Heart right ventricle (tissue), 16 donors: ENCODE data around the gene EIF2B4. TPM values are rescaled to one million over a fixed set of nuclear protein-coding genes. Genes with fewer than 3 reads are reported as not detected.
"Not testable (repeated sequence)": the region's sequence is repeated elsewhere in the genome, so short reads cannot be mapped to it uniquely, and the experiment has no call there.

Source experiments
- ATAC-seq, 8 donors: fragments of 200-7000 bp; cut with Tn5 transposase; one replicate each; pipeline ENCODE4 v1.9.1; 2020; ENCODE audit warnings: mild to moderate bottlenecking in 8 of 8, moderate library complexity in 8 of 8, moderate number of reproducible peaks in 1 of 8
- DNase-seq, 2 donors: peaks; one replicate each; pipeline ENCODE4 v3.0.0-alpha.2; 2020
- H3K27ac ChIP-seq, 10 donors: fragments of 200-600 bp; sonication (generic) in 2 of 10; one replicate each; pipeline versions ENCODE4 v1.5.0 to v1.8.0; 2020 to 2022; ENCODE audit warnings: mild to moderate bottlenecking in 3 of 10
- H3K27me3 ChIP-seq, 7 donors: fragments of 200-600 bp; one replicate each; pipeline ENCODE4 v1.8.0; 2021 to 2022; ENCODE audit warnings: mild to moderate bottlenecking in 2 of 7
- H3K36me3 ChIP-seq, 9 donors: fragments of 200-600 bp; sonication (generic) in 1 of 9; one replicate each; pipeline versions ENCODE4 v1.5.0 to v1.8.0; 2020 to 2022; ENCODE audit warnings: mild to moderate bottlenecking in 2 of 9
- H3K4me1 ChIP-seq, 9 donors: fragments of 200-600 bp; sonication (generic) in 1 of 9; one replicate each; pipeline versions ENCODE4 v1.5.0 to v1.8.0; 2020 to 2022; ENCODE audit warnings: mild to moderate bottlenecking in 4 of 9
- H3K4me3 ChIP-seq, 10 donors: fragments of 200-600 bp; sonication (generic) in 2 of 10; one replicate each; pipeline versions ENCODE4 v1.5.0 to v1.8.0; 2020 to 2022; ENCODE audit warnings: mild to moderate bottlenecking in 7 of 10, moderate library complexity in 2 of 10
- H3K9me3 ChIP-seq, 11 donors: fragments of 200-600 bp in 10 of 11; sonication (generic) in 2 of 11; one replicate each; pipeline versions ENCODE4 v1.5.0 to v1.8.0; 2013 to 2022; ENCODE audit warnings: mild to moderate bottlenecking in 2 of 11, control low read depth in 1 of 11, moderate library complexity in 1 of 11
- CTCF ChIP-seq, 9 donors: fragments of 200-600 bp; sonication (generic) in 2 of 9; IDR thresholded peaks; one replicate each; pipeline versions ENCODE4 v1.5.0 to v1.8.0; 2021 to 2022; ENCODE audit warnings: antibody characterized with exemption in 9 of 9, mild to moderate bottlenecking in 5 of 9, moderate library complexity in 1 of 9
- WGBS, 2 donors: extraction: QIAGEN DNeasy Blood & Tissue Kit; methylation state at CpG; one replicate each; pipeline ENCODE4 v1.1.7; 2013; ENCODE audit warnings: inconsistent platforms in 1 of 2; 5-methylcytosine and 5-hydroxymethylcytosine counted together
- intact Hi-C, 10 donors: fragments of 100-400 bp; cut with DNase I; formaldehyde crosslinking; loops; one replicate each; pipeline versions ENCODE4 v1.11.1 to v1.14.2; 2022
- polyA plus RNA-seq, 2 donors: library from polyadenylated mRNA; stranded (reverse); fragments of 200-250 nt; gene quantifications; one replicate each; pipeline ENCODE4 v1.2.3, GENCODE V29; 2013
- total RNA-seq, 10 donors: library from RNA; stranded (reverse); fragmentation: NEBNext Ultra II Directional in 3 of 10; extraction: Animal tissue kit (Norgen Biotek cat#: 25700) in 3 of 10; gene quantifications; one replicate each; pipeline versions ENCODE4 v1.2.1 to v1.2.4, GENCODE V29; 2021 to 2023
- donor health status: Arrhythmogenic right ventricular cardiomyopathy.
- donor health status: ischemic (EF 13 %, LVEDD 7.1; RV severe dilation, severe dysfunction).
- donor health status: healthy with polysubstance abuse.
- donor health status: DM: no; HTN: yes; CAD: no.
- donor health status: DM: no; HTN: no; CAD: no.
- donor health status: ischemic (EF 25% LVEDD 6.9; RV normal size, moderate dysfunction).
- donor health status: ischemic (EF 25% LVEDD 5.7; RV mildly dilated, moderate dysfunction).
- donor health status: healthy.
- donor health status: DM: yes; HTN: yes; CAD: no.
- donor health status: Ischemic cardiomyopathy.
- donor health status: ischemic (EF 35%, LVEDD 5.7; RV mildly dilated, moderate dysfunction).
- donor health status: nonischemic (EF 11% LVEDD 7.7; RV severe dilation, severe dysfunction).
- donor health status: DM: yes; HTN: yes; CAD: no.
- donor health status: PGD.
- donor health status: ischemic (EF 29% LVEDD 5.4; RV normal size, mild dysfunction).
- donor health status: nonischemic (EF 23%, LVEDD 6.1; RV moderate dilation, normal function).

The EIF2B4 gene
- total and polyA plus RNA-seq, 12 donors = 26.4 to 70.7 (median 36.3) TPM

DNA sequence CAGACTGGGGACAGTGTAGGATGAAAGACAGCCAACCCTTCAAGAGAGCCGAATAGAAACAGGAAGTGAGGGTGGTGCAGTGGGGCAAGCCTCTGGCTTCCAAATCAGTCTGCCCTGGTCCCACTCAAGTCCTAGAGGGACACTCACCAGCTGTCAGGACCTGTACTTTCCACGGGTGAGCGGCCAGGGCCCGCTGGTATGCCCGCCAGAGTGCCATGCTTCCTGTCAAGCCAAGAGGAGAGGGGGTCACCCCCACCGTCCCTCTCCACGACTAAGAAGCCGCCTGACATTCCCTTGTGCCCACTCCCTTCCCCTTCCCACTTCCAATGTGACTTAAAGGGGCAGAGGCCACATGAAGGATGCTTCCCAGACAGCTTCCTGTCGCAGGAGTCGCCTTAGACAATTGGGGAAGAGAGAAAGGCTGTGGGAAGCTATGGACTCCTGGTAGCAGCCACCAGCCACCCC is 47.8 kb downstream of the EIF2B4 start:
- Histone ChIP-seq H3K4me3 (peak overlapping the region; percentile 29 to 87 (median 76)), H3K36me3 (peaks cover 0 to 31% (median 16%) of the 10 kb centered on the region in 9 donors), H3K4me1 (peaks cover 6 to 41% (median 30%) of the 10 kb centered on the region in 9 donors), H3K27ac (peak overlapping the region in 9 of 10 donors; percentile 78 to 98 (median 96)), H3K9me3 (no peaks in the 10 kb centered on the region), H3K27me3 (no peaks in the 10 kb centered on the region)
- 4% methylated on average over 10 of the region's 10 CpGs for WGBS, 2 donors
- intact Hi-C loops = loop anchor here in 5 of 10 donors (2.0 to 5.0 kb wide), 3 partner anchors 34 to 50 kb away; partner anchors contain the start of genes GTF3C2 (in 4 of the 5), EIF2B4 (in 2 of the 5) and SNX17 (in 2 of the 5)
- ATAC-seq = peak; percentile 16 to 60 (median 38)
- no peak for DNase-seq
- no peak for TF ChIP-seq CTCF (IDR thresholded peaks at IDR 0.05)

GRCh38 chr2:27320958-27321543 is 49.1 kb downstream of the EIF2B4 start:
- TF ChIP-seq CTCF (IDR thresholded peaks at IDR 0.05) = peak; percentile 17 to 56 (median 31)
- 30 to 40% methylated on average over 8 of the region's 8 CpGs for WGBS, 2 donors
- intact Hi-C loops = loop anchor here in 3 of 10 donors (5.0 kb wide), 2 partner anchors 36 to 51 kb away; partner anchors contain the start of genes EIF2B4 (in 2 of the 3), SNX17 (in 2 of the 3) and GTF3C2 (in 1 of the 3)
- Histone ChIP-seq H3K9me3 (no peaks in the 10 kb centered on the region), H3K36me3 (peaks cover 0 to 27% (median 3%) of the 10 kb centered on the region in 9 donors), H3K27ac (peak overlapping the region in 9 of 10 donors; percentile 27 to 98 (median 96)), H3K4me3 (no peak overlapping the region), H3K4me1 (peaks cover 9 to 50% (median 31%) of the 10 kb centered on the region in 9 donors), H3K27me3 (no peaks in the 10 kb centered on the region)
- ATAC-seq (peak; percentile 26 to 83 (median 76)), DNase-seq (peak; percentile 63 to 76)

GRCh38 chr2:27319839-27320238 is 50.3 kb downstream of the EIF2B4 start:
- Histone ChIP-seq H3K27ac (peak overlapping the region in 1 of 10 donors; percentile 96), H3K4me1 (peaks cover 9 to 50% (median 31%) of the 10 kb centered on the region in 9 donors), H3K36me3 (peaks cover 0 to 26% (median 0%) of the 10 kb centered on the region in 9 donors)
- not testable (repeated sequence) for H3K9me3 ChIP-seq, H3K4me3 ChIP-seq, H3K27me3 ChIP-seq, ATAC-seq, DNase-seq
- intact Hi-C loops = loop anchor here in 4 of 10 donors (5.0 to 10.0 kb wide), 3 partner anchors 37 to 475 kb away; partner anchors contain the start of genes EIF2B4 (in 2 of the 4), SNX17 (in 2 of the 4), DPYSL5 (in 1 of the 4) and GTF3C2 (in 1 of the 4)
- WGBS, 2 donors = 95% methylated on average over 15 of the region's 15 CpGs

DNA sequence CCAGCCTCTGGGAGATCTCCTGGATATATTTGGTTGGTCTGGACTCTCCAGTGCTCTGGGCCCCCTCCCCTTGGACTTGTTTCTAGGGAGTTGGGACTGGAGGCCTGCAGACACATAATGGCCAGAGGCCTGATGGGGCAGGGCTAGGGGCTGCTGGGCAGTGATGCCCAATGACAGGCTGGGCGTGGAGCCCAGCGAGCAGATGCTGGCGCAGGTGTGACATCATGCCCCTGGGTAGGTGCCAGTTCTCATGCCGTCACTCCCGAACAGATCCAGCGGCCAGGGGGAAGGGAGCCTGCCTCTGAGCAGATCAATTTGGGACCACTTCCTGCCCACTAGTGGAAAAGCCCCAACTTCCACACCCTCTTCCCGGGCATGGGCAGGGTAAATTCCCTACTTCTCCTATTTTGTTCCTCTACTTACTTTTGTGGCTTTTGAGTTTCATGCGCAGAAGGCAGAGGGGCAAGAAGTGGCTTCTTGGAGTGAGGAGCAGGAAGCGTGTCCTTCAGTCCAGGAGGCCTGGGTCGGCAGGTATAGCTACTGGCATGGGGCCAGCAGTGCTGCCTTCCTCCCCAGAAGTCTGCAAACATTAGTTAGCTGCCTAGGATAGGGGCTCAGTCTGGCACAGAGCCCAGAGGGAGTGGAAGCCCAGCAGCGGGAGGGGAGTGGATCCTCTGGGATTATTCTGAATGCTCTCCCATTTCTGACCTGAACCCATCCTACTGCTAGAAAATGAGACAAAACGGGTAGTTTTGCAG is 53.3 kb downstream of the EIF2B4 start:
- Histone ChIP-seq H3K4me3 (no peak overlapping the region), H3K36me3 (peaks cover 0 to 36% (median 0%) of the 10 kb centered on the region in 9 donors), H3K27ac (peak overlapping the region in 3 of 10 donors; percentile 31 to 48 (median 43)), H3K27me3 (no peaks in the 10 kb centered on the region), H3K4me1 (peaks cover 5 to 28% (median 15%) of the 10 kb centered on the region in 9 donors), H3K9me3 (no peaks in the 10 kb centered on the region)
- no peak for TF ChIP-seq CTCF (IDR thresholded peaks at IDR 0.05)
- 72 to 80% methylated on average over 12 of the region's 12 CpGs for WGBS, 2 donors
- peak; percentile 48 to 55 for DNase-seq
- peak in 7 of 8 donors; percentile 25 to 59 (median 43) for ATAC-seq
- intact Hi-C loops = loop anchor here in 1 of 10 donors (10.0 kb wide), 1 partner anchor 472 kb away; the partner anchor contains the start of gene DPYSL5
